Measurements from ENCODE around the gene STMND1. TPM values are rescaled to one million over a fixed set of nuclear protein-coding genes. Genes with fewer than 3 reads are reported as not detected.

Gene STMND1
- total and polyA plus RNA-seq, 2 of the 4 experiments (the other 2 are of a cell fraction) = not detected

- Histone ChIP-seq H3K9me1 (ENCODE audit: insufficient read depth, low read length) (0 out of 2 replicates have a peak, but pooled peaks cover 3% of the 10 kb centered on the region), H3K27ac (ENCODE audit: insufficient read depth, low read length) (no peak overlapping the region), H2BK120ac (ENCODE audit: low read depth, low read length) (no peak overlapping the region), H3K79me1 (ENCODE audit: low read depth in 1 of 2, low read length in 2 of 2) (no peaks in the 10 kb centered on the region), H4K20me1 (ENCODE audit: insufficient read depth, low read length) (no peaks in the 10 kb centered on the region), H3K36me3 (ENCODE audit: control insufficient read depth, insufficient read depth, low read length) (no peaks in the 10 kb centered on the region), H3K14ac (replicated peaks; ENCODE audit: low read depth, low read length) (no peak overlapping the region), H3K27me3 (ENCODE audit: control insufficient read depth, insufficient read depth, low read length) (peaks cover 35% of the 10 kb centered on the region), H3K18ac (ENCODE audit: low read depth, low read length) (no peak overlapping the region), H2AFZ (replicated peaks; ENCODE audit: low read length, poor library complexity) (no peak overlapping the region), H2BK20ac (ENCODE audit: low read depth, low read length) (no peak overlapping the region), H3K9ac (ENCODE audit: low read depth, low read length) (no peak overlapping the region), H3K56ac (ENCODE audit: extremely low read depth, insufficient read depth, low read length) (no peak overlapping the region), H4K8ac (ENCODE audit: low read depth in 2 of 2, low read length in 2 of 2) (no peak overlapping the region), H3K4me3 (ENCODE audit: insufficient read depth, low read depth, low read length) (no peak overlapping the region), H3K9me3 (ENCODE audit: control insufficient read depth, insufficient read depth, low read length) (no peaks in the 10 kb centered on the region), H3K4ac (ENCODE audit: low read depth, low read length) (no peak overlapping the region), H2AK9ac (replicated peaks; ENCODE audit: low read depth, low read length, poor library complexity) (no peak overlapping the region), H3K4me2 (ENCODE audit: low read depth, low read length) (no peak overlapping the region), H4K91ac (ENCODE audit: insufficient read depth, low read depth, low read length) (no peak overlapping the region), H3K23ac (ENCODE audit: low read depth, low read length) (no peak overlapping the region), H2AK5ac (ENCODE audit: low read depth, low read length) (no peak overlapping the region), H2BK5ac (ENCODE audit: low read depth, low read length, poor library complexity, severe bottlenecking) (no peak overlapping the region), H3K4me1 (ENCODE audit: control insufficient read depth, insufficient read depth, low read length) (peaks cover 5% of the 10 kb centered on the region; the same call in 1 of the 2 replicates), H4K5ac (ENCODE audit: low read depth, low read length) (no peak overlapping the region), H2BK15ac (ENCODE audit: low read depth, low read length) (no peak overlapping the region)
- POLR2A ChIA-PET (ENCODE audit: unreplicated experiment) = no interaction called here
- in situ Hi-C loops (cut with MboI; ENCODE audit: low sequenced_read_pairs) (no loop called here), intact Hi-C loops (cut with micrococcal nuclease) (no loop called here), dilution Hi-C loops (cut with HindIII; ENCODE audit: low sequenced_read_pairs, unreplicated experiment) (no loop called here)
- TF ChIP-seq RFX5 (IDR thresholded peaks at IDR 0.05; ENCODE audit: low read depth, low read length) (no peak), CHD1 (IDR thresholded peaks at IDR 0.05; ENCODE audit: low read depth, low read length) (no peak), CEBPB (IDR thresholded peaks at IDR 0.05; ENCODE audit: low read depth, low read length) (no peak)
- DNase-seq (no peak), ATAC-seq (ENCODE audit: low read depth) (no peak)
- BruUV-seq (replicated peaks) = no TSS peak
- WGBS, 2 experiments (ENCODE audit: extremely low coverage in 2 of 2, insufficient read length in 1 of 2) = 40% methylated on average over 2 of the region's 5 CpGs; no CpG with 5 or more reads in 1 of the 2 experiments
- CTCF ChIA-PET = no interaction called here
Measured at GRCh38 chr6:17099401-17100059, 2.3 kb upstream of the STMND1 start.

Data from IMR-90 (cell line).